K562 (cell line): ENCODE results near the gene POU2F3. TPM values are rescaled to one million over a fixed set of nuclear protein-coding genes. Genes with fewer than 3 reads are reported as not detected.
A peak's percentile ranks its signal among the peaks of the same experiment; 100 is the strongest.

Experiments
- ATAC-seq: fragments of 200-7000 bp; cut with Tn5 transposase; 3 replicates; pipeline ENCODE4 v1.9.1; 2020; ENCODE audit warnings: moderate library complexity
- BruUV-seq: library from RNA; stranded (reverse); fragments of 400-500 nt; replicated peaks from 2 replicates; lab custom pipeline; 2021; lab: Mats Ljungman, UMichigan
- CTCF ChIA-PET: fragments of 300-600 bp; formaldehyde crosslinking; extraction: SDS; loops from one replicate; lab custom pipeline; 2021; ENCODE audit warnings: low intra/inter-chr PET ratio; lab: Yijun Ruan, JAX
- POLR2A ChIA-PET: fragments of 300-600, 350-650 bp; sonication (Branson Sonifier 250); formaldehyde crosslinking; extraction: SDS; loops from one replicate; lab custom pipeline; 2021; ENCODE audit warnings: antibody characterized with exemption, inconsistent platforms; lab: Yijun Ruan, JAX
- DNase-seq, 4 experiments: peaks; one replicate each; pipeline versions ENCODE4 v3.0.0 to v3.0.0-alpha.2; 2011 to 2018; ENCODE audit warnings: low spot score in 3 of 4, mixed read lengths in 3 of 4; ENCODE audit errors: extremely low read depth in 1 of 4
- FAIRE-seq: peaks from 2 replicates; lab custom pipeline; 2011; peaks lifted over from hg19 to GRCh38; lab: Jason Lieb, UNC
- H2AFZ ChIP-seq: 2 replicates; pipeline ENCODE4 v1.6.0; 2011; ENCODE audit warnings: low read depth, low read length, control low read depth, inconsistent platforms
- H3K27ac ChIP-seq: fragments of 200-600 bp; 3 replicates; pipeline ENCODE4 v1.8.0; 2011; ENCODE audit warnings: low read depth, mild to moderate bottlenecking, control low read depth, inconsistent platforms, low read length, moderate library complexity, mixed read lengths; ENCODE audit errors: extremely low read depth
- H3K27me3 ChIP-seq, 2 experiments: fragments of 300-600 bp in 1 of 2; 2 replicates in 1 of 2; 3 replicates in 1 of 2; pipeline versions ENCODE4 v1.6.0 to v1.8.0; 2011; ENCODE audit warnings: inconsistent platforms in 2 of 2, low read length in 2 of 2, mild to moderate bottlenecking in 1 of 2, mixed read lengths in 1 of 2, moderate library complexity in 1 of 2; ENCODE audit not compliant: control insufficient read depth in 2 of 2, insufficient read depth in 2 of 2
- H3K36me3 ChIP-seq: fragments of 300-600 bp; 3 replicates; pipeline ENCODE4 v1.8.0; 2011; ENCODE audit warnings: mild to moderate bottlenecking, low read length, inconsistent platforms; ENCODE audit not compliant: control insufficient read depth, insufficient read depth
- H3K4me1 ChIP-seq, 2 experiments: fragments of 200-600 bp in 1 of 2; replicated peaks in 1 of 2; 2 replicates in 1 of 2; 3 replicates in 1 of 2; pipeline versions ENCODE4 v1.5.1 to v1.8.0; 2011; ENCODE audit warnings: inconsistent platforms in 2 of 2, low read length in 2 of 2, mild to moderate bottlenecking in 1 of 2, mixed read lengths in 1 of 2, moderate library complexity in 1 of 2; ENCODE audit not compliant: control insufficient read depth in 2 of 2, insufficient read depth in 2 of 2
- H3K4me2 ChIP-seq: 2 replicates; pipeline ENCODE4 v1.6.1; 2011; ENCODE audit warnings: low read length, control low read depth, inconsistent platforms, mixed read lengths; ENCODE audit not compliant: insufficient read depth
- H3K4me3 ChIP-seq: fragments of 200-600 bp; sonication (generic), shearing (Covaris generic); 2 replicates; pipeline ENCODE4 v1.5.1; 2016; ENCODE audit warnings: control low read depth, inconsistent platforms
- H3K79me2 ChIP-seq: fragments of 200-600 bp; 3 replicates; pipeline ENCODE4 v1.8.0; 2011; ENCODE audit warnings: low read length, inconsistent platforms; ENCODE audit not compliant: control insufficient read depth, insufficient read depth
- H3K9ac ChIP-seq, 2 experiments: 2 replicates each; pipeline versions ENCODE4 v1.6.0 to v1.6.1; 2011; ENCODE audit warnings: low read depth in 2 of 2, low read length in 2 of 2, control low read depth in 1 of 2, inconsistent platforms in 1 of 2, mild to moderate bottlenecking in 1 of 2, mixed read lengths in 1 of 2; ENCODE audit not compliant: insufficient read depth in 1 of 2
- H3K9me1 ChIP-seq: one replicate; pipeline ENCODE4 v1.6.0; 2011; ENCODE audit warnings: inconsistent platforms, mild to moderate bottlenecking, low read length, moderate library complexity; ENCODE audit not compliant: control insufficient read depth, insufficient read depth
- H3K9me3 ChIP-seq: replicated peaks from 2 replicates; pipeline ENCODE4 v1.5.1; 2011; ENCODE audit warnings: low read depth, low read length, inconsistent platforms; ENCODE audit not compliant: control insufficient read depth, insufficient read depth
- H4K20me1 ChIP-seq: replicated peaks from 2 replicates; pipeline ENCODE4 v1.6.1; 2011; ENCODE audit warnings: low read length, inconsistent platforms, mixed read lengths; ENCODE audit not compliant: control insufficient read depth, insufficient read depth
- AFF4 ChIP-seq: sonication (generic); formaldehyde crosslinking; IDR thresholded peaks from 2 replicates; pipeline ENCODE4 v1.8.0; 2023; ENCODE audit warnings: mild to moderate bottlenecking, missing genetic modification reagents
- FOS ChIP-seq: IDR thresholded peaks from 3 replicates; pipeline ENCODE4 v1.6.1; 2011; ENCODE audit not compliant: insufficient read length; ENCODE audit errors: extremely low read depth
- HINFP ChIP-seq: fragments of 450-650 bp; conservative IDR thresholded peaks from 2 replicates; pipeline ENCODE4 v1.6.1; 2016; ENCODE audit warnings: missing genetic modification characterization, low read depth, mild to moderate bottlenecking, control low read depth, missing compliant biosample characterization
- KDM1A ChIP-seq, 2 experiments: fragments of 450-650 bp; IDR thresholded peaks; 2 replicates each; pipeline ENCODE4 v1.6.1; 2016; ENCODE audit warnings: mild to moderate bottlenecking in 2 of 2
- WGBS: fragments of 100-300 bp; shearing (Covaris generic); methylation state at CpG from one replicate; pipeline ENCODE4 v1.1.6; 2016; ENCODE audit warnings: low coverage, mixed read lengths; ENCODE audit not compliant: insufficient coverage; ENCODE audit errors: missing lambda C conversion rate; 5-methylcytosine and 5-hydroxymethylcytosine counted together
- in situ Hi-C: fragments of 300-500 bp; cut with MboI; formaldehyde crosslinking; loops from 4 replicates; pipeline ENCODE4 v1.15.0; 2018; ENCODE audit warnings: inconsistent platforms, mixed read lengths
- intact Hi-C: fragments of 100-400 bp; cut with micrococcal nuclease; formaldehyde crosslinking; loops from 2 replicates; pipeline ENCODE4 v1.14.2; 2022
- polyA plus RNA-seq, 8 experiments: library from polyadenylated mRNA; depleted of rRNA in 4 of 8; stranded (reverse) in 5 of 8; unstranded in 3 of 8; fragments of >200 nt; fragmentation: Nextera tagmentation in 2 of 8; fragmentation: Illumina TruSeq in 1 of 8; extraction: Ambion mirVana in 2 of 8; extraction: Trizol in 1 of 8; gene quantifications; 2 replicates each; pipeline versions ENCODE4 v1.2.1 to v1.2.3, GENCODE V29; 2011 to 2014; ENCODE audit warnings: inconsistent platforms in 1 of 8, missing spikeins in 1 of 8
- total RNA-seq, 7 experiments: library from RNA; depleted of rRNA in 6 of 7; stranded (reverse); fragments of >200 nt in 6 of 7; fragmentation: Illumina TruSeq in 2 of 7; extraction: Trizol in 2 of 7; gene quantifications; 2 replicates each; pipeline versions ENCODE4 v1.2.1 to v1.2.3, GENCODE V29; 2011 to 2021; ENCODE audit warnings: low replicate concordance in 1 of 7

Gene POU2F3
- total and polyA plus RNA-seq, 9 of the 15 experiments (the other 6 are each of a cell fraction or from before 2014, with no cell fraction given), result not detected

- TF ChIP-seq HINFP (no peak), AFF4 (CRISPR knock-in tag) (no peak)
These were observed 90.1 kb downstream of the POU2F3 start (continued) for GRCh38 chr11:120330045-120330444.

- Histone ChIP-seq H3K4me1 (peaks cover 7 to 16% of the 10 kb centered on the region in 2 experiments; a peak in 4 of 5 replicates), H3K9me1 (no peaks in the 10 kb centered on the region), H2AFZ (no peak overlapping the region), H3K27ac (no peak overlapping the region), H3K4me2 (no peak overlapping the region), H3K9me3 (no peaks in the 10 kb centered on the region), H3K79me2 (peaks cover 1% of the 10 kb centered on the region; the same call in 2 of the 3 replicates), H3K9ac (no peak overlapping the region), H4K20me1 (no peaks in the 10 kb centered on the region), H3K27me3 (no peaks in the 10 kb centered on the region), H3K4me3 (no peak overlapping the region), H3K36me3 (no peaks in the 10 kb centered on the region)
- DNase-seq, result no peak
- no peak for ATAC-seq
- BruUV-seq, result no TSS peak
- CTCF ChIA-PET, result no interaction called here
- WGBS, result 43% methylated on average over 2 of the region's 2 CpGs
- in situ Hi-C loops (no loop called here), intact Hi-C loops (loop anchor here (10.0 kb wide), 1 partner anchor 353 kb away; no protein-coding TSS in a partner anchor)
- POLR2A ChIA-PET, result no interaction called here
- FAIRE-seq, result no peak
- TF ChIP-seq KDM1A (IDR thresholded peaks at IDR 0.05) (0 out of 4 replicates have a peak, but pooled peaks of 1 of the 2 experiments have one; percentile 11), FOS (no peak)
These were observed 91.5 kb downstream of the POU2F3 start for GRCh38 chr11:120331301-120331996.
